ENCODE data around the gene CRYGN. TPM values are rescaled to one million over a fixed set of nuclear protein-coding genes. Genes with fewer than 3 reads are reported as not detected.

The CRYGN gene
- total RNA-seq, 1 donor from 2014 or later, result 2.5 TPM

DNA sequence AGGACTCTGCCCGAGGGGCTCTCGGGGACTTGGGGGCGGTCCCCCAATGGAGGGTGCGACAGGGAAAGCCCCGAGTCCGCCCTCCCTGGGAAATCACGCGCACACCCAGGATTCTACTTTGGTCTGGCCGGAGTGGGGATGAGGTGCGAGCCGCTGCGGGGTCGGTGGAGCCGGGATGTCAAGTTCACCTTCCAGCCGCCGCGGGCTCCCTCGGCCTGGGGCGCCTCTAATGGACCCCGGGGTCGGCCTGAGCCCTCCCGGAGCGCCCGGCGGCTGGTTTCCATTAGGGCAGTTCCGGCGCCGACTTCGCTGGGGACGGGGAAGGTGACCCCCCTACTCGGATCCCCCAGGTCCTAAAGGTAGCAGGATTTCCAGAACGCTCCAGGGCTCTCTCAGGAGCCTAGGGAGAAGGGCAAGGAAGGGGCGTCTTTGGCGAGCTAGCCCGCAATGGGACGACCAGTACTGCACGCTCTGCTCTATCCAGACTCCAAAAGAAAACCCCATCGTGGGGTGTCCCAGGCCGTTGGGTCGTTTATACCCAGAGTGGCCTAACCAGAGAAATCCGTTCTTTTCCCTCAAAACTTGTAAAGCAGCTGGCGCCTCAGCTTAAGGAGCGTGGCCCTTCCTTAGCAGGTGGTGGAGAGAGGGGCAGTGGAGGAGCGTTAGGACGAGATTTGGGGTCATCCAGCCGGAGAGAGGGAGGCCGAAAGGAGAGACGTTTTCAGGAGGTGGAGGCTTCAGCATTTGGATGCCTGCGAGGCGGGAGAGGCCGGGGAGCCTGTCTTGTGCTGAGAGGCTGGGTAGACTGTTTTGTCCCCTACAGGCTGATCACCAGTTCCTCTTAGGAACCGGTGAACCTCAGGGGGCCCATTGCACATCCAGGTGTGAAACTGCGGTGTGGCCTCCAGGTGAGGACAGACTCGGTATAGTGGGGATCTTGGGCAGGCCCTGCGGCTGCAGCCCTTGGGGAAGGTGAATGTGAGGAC is 29.2 kb downstream of the CRYGN start:
- no peaks in the 10 kb centered on the region for H3K9me3 Mint-ChIP-seq (ENCODE audit: low read depth)
- H3K27ac Mint-ChIP-seq, result peak overlapping the region; percentile 90
- peaks cover 6% of the 10 kb centered on the region for H3K36me3 Mint-ChIP-seq (ENCODE audit: insufficient read depth)
- peaks cover 19% of the 10 kb centered on the region for H3K4me1 Mint-ChIP-seq (ENCODE audit: low read depth)
- peak overlapping the region; percentile 84 for H3K4me3 Mint-ChIP-seq (ENCODE audit: low read depth)
- DNase-seq (ENCODE audit: low spot score, unreplicated experiment), result peak; percentile 51
- H3K27me3 Mint-ChIP-seq, result peaks cover 29% of the 10 kb centered on the region
- TF ChIP-seq, protein P1, sequence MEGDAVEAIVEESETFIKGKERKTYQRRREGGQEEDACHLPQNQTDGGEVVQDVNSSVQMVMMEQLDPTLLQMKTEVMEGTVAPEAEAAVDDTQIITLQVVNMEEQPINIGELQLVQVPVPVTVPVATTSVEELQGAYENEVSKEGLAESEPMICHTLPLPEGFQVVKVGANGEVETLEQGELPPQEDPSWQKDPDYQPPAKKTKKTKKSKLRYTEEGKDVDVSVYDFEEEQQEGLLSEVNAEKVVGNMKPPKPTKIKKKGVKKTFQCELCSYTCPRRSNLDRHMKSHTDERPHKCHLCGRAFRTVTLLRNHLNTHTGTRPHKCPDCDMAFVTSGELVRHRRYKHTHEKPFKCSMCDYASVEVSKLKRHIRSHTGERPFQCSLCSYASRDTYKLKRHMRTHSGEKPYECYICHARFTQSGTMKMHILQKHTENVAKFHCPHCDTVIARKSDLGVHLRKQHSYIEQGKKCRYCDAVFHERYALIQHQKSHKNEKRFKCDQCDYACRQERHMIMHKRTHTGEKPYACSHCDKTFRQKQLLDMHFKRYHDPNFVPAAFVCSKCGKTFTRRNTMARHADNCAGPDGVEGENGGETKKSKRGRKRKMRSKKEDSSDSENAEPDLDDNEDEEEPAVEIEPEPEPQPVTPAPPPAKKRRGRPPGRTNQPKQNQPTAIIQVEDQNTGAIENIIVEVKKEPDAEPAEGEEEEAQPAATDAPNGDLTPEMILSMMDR (IDR thresholded peaks at IDR 0.05; ENCODE audit: unreplicated experiment), result no peak

DNA sequence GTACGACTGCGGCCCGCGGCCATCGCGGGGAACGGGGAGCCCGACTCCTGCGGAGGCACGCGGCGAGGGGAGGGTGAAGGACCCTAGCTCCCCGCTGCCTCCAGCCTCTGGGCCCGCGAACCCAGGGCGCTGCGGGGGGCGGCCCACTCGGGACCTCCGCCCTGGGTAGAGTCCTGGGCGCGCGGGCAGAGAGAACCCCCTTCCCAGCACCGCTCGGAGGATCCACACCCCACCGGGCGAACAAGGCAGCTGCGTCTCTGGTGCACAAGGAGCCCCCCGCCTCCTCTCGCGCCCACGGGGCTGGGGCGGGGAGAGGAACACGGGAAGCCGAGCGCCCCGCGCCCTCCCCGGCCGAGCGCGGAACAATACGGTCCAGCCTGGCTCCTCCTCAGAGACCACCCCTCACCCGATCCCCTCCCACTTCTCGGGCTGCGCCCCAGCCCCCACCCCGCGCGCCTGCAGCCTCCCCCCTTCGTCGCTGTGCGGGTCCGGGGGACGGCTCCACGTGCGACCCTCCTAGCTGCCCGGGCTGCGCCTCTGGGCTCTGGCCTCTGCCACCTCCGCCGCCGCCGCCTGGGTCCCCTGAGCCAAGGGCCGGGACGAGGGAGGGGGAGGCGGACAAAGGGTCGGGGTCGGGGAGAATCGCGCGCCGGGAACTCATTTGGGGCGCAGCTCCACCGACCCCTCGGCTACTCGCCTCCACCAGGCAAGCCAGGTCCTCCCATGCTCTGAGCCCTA is 30.1 kb downstream of the CRYGN start, which contains the start of gene WDR86:
Gene WDR86 (minus strand): TSS at position 372 of the 738 bp plus-strand sequence. CDS start 449 bp downstream, outside the sequence.
- Mint-ChIP-seq H3K36me3 (ENCODE audit: insufficient read depth) (peaks cover 6% of the 10 kb centered on the region), H3K27me3 (peaks cover 24% of the 10 kb centered on the region), H3K27ac (peak within 1 kb of the TSS; percentile 92), H3K4me3 (ENCODE audit: low read depth) (peak within 1 kb of the TSS; percentile 89), H3K9me3 (ENCODE audit: low read depth) (no peaks in the 10 kb centered on the region), H3K4me1 (ENCODE audit: low read depth) (peaks cover 19% of the 10 kb centered on the region)
- TF ChIP-seq, protein P1 (IDR thresholded peaks at IDR 0.05; ENCODE audit: unreplicated experiment), result peak; percentile 11
- DNase-seq (ENCODE audit: low spot score, unreplicated experiment), result peak; percentile 64

DNA sequence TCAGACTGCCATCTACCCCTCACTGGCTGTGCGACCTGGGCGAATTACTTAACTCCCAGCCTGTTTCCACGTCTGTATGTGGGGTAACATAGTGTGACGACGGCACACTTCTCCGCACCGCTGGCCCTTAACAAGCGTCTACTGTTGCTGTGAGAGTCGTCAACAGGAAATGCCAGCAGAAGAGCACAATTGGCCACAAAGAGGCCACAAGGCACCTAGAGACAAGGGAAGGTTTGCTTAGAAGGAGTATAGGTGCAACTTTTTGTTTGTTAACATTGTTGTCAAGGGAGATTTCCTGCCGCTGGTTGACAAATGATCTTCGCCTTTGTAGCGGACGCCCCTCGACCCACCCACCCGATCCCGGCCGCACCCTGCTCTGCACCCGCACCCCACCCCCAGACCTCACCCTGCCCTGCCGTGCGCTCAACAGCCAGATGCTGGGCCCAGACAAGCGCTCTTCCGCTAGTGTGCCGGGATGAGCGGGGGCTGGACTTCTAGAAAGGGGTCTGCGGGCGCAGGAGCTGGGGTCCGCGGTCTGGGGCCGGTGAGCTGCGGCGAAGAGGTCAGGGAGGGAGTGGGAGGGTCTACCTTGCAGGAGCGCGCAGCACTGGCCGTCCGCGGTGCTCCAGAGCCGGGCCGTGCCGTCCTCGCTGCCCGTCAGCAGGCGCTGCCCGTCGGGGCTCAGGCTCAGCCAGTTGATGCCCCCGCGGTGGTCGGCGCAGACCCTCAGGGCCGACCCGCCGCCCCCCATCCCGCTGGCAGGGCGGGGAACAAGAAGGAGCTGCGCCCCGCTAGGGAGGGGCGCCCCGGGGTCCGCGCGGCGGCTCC is 30.9 kb downstream of the CRYGN start:
- Mint-ChIP-seq H3K9me3 (ENCODE audit: low read depth) (no peaks in the 10 kb centered on the region), H3K27ac (peak overlapping the region; percentile 92), H3K27me3 (peaks cover 22% of the 10 kb centered on the region), H3K4me3 (ENCODE audit: low read depth) (peak overlapping the region; percentile 89), H3K4me1 (ENCODE audit: low read depth) (peaks cover 21% of the 10 kb centered on the region), H3K36me3 (ENCODE audit: insufficient read depth) (peaks cover 6% of the 10 kb centered on the region)
- TF ChIP-seq, protein P1 (IDR thresholded peaks at IDR 0.05; ENCODE audit: unreplicated experiment), result no peak
- DNase-seq (ENCODE audit: low spot score, unreplicated experiment), result no peak

DNA sequence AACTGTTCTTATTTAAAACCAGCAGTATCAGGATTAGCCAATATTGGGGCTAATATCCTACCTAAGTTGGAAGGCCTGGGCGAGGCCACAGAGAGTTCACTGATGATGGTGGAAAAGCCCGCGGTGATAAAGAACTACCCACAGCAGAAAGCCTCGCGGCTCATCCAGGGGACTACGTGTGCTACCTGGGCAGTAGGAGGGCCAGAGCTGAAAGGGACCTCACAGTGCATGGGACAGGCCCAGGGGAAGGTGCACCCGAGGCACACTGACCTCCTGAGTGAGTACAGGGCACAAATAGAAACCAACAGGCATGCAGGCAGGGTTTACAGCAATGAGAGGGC is 31.5 kb downstream of the CRYGN start:
- DNase-seq (ENCODE audit: low spot score, unreplicated experiment), result no peak
- Mint-ChIP-seq H3K4me3 (ENCODE audit: low read depth) (peak overlapping the region; percentile 89), H3K27ac (peak overlapping the region; percentile 92), H3K36me3 (ENCODE audit: insufficient read depth) (peaks cover 6% of the 10 kb centered on the region), H3K9me3 (ENCODE audit: low read depth) (no peaks in the 10 kb centered on the region), H3K27me3 (peaks cover 19% of the 10 kb centered on the region), H3K4me1 (ENCODE audit: low read depth) (peaks cover 21% of the 10 kb centered on the region)
- TF ChIP-seq, protein P1 (IDR thresholded peaks at IDR 0.05; ENCODE audit: unreplicated experiment), result no peak
